HG03565 (cell line): ENCODE data around the gene DPP3.
"Not testable (repeated sequence)": the region's sequence is repeated elsewhere in the genome, so short reads cannot be mapped to it uniquely, and the experiment has no call there.

ENCODE experiments used
- ATAC-seq: cut with Tn5 transposase; IDR thresholded peaks from one replicate; pipeline ENCODE4 v1.9.1; 2021; ENCODE audit warnings: mild to moderate bottlenecking, moderate library complexity; ENCODE audit not compliant: unreplicated experiment

DPP3 gene

DNA sequence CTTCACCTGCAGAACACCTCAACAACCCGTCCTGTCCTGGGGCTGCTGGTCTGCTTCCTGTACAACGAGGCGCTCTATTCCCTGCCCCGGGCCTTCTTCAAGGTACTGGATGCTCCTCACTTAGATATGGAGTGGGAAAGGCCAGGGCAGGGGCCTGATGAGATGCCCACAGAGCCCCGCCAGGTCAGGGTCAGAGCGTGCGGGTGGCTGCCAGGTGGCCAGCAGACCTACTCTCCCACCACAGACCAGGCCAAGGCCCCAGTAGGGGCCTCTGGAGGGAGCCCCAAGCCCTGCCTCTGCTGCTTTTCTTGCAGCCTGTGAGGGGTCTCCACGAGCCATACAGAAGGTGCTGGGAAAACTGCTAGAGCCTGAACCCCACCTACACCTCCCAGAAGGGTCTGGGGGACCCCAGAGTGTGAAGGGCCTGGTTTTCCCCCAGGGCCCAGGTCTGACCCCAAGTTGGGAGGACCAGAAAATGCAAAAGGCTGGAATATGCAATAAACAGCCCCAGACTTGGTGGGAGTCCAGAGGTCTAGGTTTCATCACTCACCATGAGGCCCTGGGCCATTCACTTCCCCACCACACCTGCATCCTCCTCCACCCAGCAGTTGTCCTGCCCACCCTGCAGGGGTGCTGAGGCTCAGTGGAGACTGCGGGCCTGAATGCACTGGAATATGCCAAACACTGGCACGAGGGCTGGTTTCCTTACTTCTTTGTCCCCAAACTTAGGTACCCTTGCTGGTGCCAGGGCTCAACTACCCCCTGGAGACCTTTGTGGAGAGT is 50.9 kb downstream of the DPP3 start:
- no peak for ATAC-seq

DNA sequence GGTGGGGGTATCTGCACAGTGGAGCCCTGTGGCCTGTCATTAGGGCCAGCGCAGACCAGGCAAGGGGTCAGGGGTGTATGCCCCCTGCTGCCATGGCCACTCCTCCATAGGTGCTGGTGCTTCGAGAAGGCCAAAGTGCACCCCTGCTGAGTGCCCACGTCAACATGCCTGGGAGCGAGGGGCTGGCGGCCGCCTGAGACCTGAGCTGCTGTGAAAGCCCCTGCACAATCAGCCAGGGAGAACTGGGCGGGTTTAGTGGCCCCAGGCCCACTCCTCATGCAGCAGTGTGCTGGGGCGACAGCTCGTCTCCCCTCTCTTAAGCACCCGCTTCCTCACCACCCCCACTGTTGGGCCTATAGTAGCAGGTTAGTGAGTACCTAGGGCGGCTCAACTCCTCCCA is 51.6 kb downstream of the DPP3 start:
- ATAC-seq: no peak

DNA sequence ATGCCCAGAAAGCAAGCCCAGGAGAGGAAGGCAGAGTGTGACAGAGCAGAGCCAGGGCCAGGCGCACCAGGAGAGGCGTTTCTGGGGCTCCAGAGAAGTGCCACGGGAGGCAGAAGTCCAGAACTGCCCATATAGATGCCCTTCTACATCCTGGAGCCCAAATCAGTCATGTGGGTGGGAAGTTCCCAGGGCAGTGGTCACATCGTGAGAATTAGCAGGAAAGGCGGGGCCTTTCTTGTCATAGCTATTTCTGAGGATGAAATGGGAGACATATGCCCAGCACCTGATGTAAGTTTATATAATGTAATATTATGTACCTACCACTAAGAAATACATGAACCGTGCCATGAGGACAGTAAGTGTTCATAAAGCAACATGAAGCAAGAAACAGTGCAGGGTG is 52.5 kb downstream of the DPP3 start:
- no peak for ATAC-seq

DNA sequence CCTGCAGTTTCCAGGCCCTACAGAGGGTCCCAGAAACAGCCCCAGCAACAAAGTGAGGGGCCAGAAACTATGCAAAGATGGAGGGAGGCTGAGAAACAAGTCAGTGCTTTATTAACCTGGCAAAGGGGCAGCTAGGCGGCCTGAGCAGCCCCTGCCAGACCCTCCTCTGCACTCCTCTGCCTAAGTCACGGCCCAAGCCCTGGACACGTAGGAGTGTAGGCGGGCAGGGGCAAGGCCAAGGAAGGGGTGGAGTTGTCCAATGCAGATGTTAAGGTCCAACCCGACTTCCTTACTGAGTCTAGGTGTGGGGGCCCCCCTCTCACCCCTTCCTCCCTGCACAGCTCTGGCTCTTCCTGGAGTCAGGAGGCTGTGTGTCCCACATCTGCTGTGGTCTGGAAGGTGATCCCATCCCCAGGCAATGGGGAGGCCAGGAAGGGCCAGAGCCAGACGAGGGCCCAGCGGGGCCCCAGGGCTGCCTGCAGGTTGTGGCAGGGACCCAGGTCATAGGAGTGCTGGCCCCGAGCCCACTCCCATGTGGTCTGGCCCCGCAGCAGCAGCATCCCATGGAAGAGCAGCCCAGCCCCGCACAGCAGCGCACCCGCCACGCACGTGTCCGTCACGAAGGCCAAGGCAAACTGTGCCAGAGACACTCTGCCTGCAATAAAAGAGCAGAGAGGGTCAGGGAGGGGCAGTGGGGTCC is 59.1 kb downstream of the DPP3 start:
- no peak for ATAC-seq

DNA sequence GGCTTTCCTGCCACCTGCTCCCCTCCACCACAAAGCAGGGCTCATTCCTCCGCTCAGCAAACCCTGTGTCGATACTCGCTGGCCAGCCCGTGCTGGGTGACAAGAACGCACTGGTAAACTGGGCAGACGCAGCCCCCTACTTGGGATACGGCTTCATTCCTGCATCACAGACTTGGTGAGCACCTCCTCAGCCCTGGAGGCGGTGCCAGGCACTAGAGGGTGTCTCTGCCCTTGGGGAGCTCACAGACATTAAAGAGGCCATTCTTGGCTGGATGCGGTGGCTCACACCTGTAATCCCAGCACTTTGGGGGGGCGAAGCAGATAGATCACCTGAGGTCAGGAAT is 59.6 kb downstream of the DPP3 start:
- ATAC-seq: no peak

DNA sequence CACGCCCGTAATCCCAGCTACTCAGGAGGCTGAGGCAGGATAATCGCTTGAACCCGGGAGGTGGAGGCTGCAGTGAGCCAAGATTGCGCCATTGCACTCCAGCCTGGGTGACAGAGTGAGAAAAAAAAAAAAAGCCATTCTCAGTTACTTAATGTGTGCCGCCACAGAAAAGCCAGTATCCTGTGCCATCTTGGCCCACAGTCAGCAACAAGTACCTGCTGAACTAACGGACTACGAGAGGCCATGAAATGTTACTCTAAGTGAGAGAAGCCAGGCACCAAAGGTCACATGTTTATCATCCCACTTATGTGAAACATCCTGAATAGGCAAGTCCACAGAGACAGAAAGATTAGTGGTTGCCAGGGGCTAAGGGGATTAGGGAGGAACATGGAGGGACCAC is 60.4 kb downstream of the DPP3 start:
- ATAC-seq: not testable (repeated sequence)

DNA sequence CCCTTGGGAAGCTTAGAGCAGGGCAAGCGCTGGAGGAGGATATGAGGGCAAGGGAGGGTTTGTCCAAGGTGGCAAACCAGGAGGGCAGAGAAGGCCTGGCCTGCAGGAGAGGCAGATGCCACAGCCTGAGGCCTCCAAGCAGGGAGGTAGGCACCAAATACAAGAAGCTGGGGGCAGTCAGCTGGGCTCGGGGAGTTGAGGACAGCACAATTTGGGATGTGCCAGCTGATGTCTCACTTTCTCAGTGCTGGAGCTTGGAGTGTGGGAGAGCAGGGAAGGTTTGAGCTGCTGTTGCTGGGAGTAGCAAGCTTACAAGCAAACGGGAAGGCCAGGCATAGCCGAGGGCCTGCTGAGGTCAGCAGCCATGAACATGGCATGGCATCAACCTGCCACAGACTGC is 61.7 kb downstream of the DPP3 start:
- no peak for ATAC-seq

DNA sequence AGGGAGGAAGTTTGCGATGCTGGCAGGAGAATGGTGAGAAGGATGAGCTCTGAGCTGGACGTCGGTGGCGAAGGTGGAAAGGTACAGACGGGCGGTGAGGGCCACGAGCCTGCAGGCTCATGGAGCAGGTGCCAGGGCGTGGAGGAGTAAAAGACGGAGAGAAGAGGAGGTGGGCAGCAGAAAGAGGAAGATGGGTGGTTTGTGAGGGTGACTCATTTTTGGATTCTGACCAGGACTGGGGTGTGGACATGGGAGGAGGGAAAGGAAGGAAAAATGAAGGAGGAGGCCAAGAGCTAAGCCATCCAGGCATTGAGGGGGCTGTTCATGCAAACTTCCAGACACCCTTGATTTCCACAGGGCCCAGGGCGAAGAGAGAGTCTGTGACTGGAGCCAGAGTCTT is 62.1 kb downstream of the DPP3 start:
- no peak for ATAC-seq

DNA sequence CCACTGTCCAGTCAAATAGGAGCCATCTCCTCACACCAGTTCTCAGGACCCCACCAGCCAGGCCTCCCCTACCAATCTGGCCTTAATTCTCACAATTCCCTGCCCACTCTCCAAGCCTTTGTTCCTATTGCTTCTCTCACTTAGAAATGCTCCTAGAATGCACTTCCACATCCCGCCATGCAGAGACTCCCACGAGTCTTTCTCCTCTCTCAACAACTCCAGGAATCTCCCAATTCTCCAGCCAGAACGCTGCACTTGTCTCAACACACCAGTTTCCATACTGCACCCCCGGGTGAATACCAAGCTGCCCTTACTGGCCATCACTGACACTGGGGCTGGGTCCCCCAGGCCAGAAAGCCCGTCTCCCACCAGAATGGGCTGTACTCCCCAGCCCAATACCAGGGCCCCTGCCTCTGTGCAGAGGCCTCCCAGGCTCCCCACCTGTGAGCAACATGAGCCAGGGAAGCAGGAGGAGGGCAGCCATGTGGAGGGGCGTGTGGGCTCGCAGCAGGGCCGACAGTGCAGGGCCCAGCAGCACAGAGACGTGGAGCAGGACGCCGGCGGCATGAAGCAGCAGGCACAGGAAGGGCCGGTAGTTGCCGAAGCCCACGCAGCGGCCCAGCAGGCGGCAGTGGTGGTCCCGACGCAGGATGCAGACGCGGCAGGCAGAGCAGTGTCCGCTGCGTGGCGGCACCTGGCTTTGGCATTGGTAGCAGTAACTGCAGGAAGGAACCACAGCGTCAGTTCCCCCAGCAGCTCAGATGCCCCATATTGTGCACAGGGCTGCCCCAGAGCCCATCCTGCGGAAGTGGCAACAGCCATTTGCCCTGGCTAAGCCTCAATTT is 63.3 kb downstream of the DPP3 start:
- no peak for ATAC-seq

DNA sequence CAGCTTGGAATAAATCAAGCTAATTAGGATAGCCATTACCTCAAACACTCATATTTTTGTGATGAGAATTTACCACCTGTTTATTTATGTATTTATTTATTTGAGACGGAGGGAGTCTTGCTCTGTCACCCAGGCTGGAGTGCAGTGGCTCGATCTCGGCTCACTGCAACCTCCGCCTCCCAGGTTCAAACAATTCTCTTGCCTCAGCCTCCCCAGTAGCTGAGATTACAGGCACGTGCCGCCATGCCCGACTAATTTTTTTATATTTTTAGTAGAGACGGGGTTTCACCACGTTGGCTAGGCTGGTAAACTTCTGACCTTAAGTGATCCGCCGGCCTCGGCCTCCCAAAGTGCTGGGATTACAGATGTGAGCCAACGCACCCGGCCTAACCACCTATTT is 64.7 kb downstream of the DPP3 start:
- not testable (repeated sequence) for ATAC-seq

DNA sequence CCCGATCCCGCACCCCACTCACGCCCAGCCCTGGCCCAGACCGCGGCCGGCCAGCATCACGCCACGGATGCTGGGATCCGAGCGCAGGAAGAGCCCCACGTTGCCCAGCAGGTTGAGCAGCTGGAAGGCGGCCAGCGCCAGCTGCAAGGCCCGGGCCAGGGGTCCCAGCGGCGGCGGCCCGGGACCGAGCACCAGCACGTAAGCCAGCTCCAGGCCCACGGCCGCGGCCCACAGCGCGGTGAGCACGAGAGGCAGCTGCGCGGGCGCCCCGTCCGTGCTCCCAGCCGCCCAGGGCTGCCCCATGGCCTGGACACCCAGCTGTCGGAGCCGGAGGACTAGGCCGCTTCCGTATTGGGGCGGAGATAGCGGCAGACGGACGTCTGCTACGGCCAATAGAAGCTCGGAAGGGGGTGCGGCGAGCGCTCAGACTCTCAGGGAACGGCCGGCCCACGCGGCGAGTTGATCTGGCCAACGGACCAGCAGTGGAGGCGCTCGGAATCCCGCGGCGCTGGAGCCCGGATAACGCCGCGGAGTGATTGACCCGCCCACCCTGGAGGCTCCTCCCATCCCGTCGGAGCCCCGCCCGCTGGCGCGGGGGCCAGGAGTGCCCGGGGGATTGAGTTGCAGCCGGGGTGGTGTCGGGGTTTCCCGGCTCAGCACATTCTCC is 65.6 kb downstream of the DPP3 start, which contains the start of gene ZDHHC24:
Gene ZDHHC24 (minus strand): TSS at position 348 of the 667 bp plus-strand sequence. CDS start 45 bp downstream, at position 303.
- peak; percentile 67 for ATAC-seq

DNA sequence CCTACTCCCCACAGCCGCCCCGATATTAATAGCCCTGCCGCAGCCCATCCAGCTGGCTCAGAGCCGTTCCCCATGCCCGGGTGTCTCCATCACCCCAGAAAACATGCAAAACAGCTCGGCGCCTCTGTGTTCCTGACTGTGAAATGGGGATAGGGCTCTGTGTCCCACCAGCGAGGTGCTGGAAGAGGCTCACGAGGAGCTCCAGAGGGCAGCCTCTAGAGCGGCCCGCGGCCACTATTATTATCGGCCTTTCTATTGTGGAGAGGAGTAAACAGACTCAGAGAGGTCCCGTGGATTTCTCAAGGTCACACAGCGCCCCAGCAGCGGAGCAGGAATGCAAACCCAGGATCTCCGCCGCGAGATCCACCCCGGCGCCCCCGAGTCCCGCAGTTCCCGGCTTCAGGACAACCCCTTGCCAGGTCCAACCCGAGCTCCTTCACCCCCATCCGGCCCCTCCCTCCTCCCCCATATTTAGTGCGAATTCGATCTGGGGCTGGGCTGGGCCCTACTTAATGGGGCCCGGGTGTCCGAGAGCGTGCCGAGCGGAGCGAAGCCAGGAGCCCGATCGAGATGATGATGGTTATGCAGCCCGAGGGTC is 66.2 kb downstream of the DPP3 start, which contains the start of gene ACTN3:
Gene ACTN3 (plus strand): TSS at position 536 of the 598 bp plus-strand sequence. CDS start 35 bp downstream, at position 571.
- peak; percentile 3 for ATAC-seq

DNA sequence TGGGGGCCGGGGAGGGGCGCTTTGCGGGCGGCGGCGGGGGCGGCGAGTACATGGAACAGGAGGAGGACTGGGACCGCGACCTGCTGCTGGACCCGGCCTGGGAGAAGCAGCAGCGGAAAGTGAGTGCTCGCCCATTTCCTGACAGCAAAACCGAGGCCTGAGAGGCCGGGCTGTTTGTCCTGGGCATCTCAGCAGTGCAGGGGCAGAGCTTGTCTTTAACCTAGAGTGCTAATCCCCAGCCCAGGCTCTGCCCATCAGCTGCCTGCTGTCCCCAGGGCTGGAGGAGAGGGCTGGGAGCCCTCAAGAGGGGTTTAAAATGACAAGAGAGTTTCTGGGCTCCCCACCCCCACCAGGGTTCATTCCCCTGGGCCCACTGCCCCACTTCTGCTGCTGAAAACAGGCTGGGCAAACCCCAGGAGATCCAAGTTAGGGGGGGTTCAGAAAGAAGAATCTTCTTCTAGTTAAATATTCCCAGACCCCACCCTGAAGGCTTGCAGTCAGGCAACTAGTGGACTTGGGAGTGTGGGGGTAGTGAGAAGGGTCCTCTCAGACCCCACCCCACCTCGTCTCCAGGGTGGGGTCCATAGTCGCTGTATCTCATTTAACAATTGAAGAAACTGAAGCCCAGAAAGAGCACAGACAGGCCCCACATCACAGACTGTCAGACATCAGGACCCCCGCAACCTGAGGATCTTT is 66.9 kb downstream of the DPP3 start:
- no peak for ATAC-seq

DNA sequence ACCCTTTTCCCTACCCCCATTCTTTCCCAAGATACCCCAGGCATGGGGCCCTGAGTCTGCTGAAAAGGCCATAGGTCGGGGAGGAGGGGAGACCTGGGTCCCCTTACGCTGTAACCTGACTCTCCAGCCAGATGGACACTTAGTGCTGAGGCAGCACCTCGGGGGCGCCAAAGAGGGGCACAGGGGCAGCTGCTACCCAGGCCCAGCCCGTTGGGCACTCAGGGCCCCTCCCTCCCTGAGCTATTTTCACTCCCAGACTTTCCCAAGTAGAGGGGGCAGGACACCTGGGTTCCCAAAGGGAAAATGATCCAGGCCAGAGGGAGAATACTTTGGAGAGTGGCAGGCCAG is 67.4 kb downstream of the DPP3 start:
- ATAC-seq: no peak

DNA sequence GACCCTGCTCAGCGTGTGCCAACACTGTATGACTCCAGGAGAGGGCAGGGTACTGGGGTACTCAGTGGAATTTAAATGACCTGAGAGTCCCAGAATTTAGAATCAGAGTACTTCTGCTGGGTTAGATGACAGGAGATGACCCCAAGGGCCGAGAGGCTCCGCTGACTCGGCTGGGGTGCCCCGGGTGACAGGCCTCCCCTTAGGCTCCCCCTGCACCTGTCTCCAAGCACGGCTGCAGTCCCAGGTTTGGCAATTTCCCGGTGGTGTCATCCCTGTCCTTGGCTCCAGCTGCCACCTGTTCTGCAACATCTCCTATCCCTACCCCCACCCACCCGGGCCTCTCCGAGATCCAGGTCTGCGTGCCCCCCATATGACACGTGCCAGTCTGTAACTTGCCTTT is 67.8 kb downstream of the DPP3 start:
- no peak for ATAC-seq

DNA sequence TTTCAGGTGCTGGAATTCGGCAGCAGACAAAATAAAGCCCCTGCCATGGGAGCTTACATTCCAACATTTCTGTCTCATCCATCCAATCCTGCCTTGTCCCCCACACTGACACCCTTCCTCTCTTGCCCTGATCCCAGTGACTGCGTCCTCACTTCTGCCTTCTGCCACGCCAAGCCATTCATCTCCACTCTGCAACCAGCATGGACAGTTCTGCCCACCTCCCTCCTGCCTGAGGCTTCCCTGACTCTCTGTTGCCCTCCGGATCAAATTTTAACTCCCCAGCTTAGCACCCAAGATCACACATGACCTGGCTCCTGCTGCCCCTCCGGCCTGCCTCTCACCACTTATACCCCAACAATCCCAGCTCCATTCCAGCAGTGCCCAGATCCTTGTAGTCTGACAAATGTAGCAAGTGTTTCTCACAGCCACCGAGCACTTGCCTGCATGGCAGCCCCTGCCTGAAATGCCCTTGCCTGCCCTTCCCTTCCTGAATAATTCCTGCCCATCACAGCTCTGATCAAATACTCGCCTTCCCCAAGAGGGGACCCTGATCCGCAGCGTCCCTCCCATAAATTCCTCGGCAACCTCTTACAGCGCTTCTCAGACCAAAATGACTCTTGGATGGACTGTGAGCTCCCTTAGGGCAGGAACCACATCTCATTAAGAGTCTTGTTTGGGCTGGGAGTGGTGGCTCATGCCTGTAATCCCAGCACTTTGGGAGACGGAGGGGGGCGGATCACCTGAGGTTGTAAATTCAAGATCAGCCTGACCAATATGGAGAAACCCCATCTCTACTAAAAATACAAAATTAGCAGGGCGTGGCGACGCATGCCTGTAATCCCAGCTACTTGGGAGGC is 68.8 kb downstream of the DPP3 start:
- no peak for ATAC-seq

DNA sequence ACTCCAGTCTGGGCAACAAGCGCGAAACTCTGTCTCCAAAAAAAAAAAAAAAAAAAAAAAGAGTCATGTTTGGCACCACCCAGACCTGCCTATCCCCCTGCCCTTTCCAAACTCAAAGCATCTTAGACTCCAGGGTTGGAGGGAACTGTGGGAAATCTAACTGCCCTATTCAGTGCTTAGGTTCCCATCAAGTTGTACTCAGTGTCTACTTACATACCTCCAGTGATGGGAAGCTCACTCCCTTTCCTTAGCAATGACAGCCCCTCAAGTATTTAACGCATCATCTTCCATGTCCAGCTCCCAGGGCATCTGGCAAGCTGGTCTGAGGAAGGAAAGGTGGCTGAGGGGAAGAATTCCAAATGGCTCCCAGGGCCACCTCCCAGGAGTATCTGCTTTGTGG is 69.5 kb downstream of the DPP3 start:
- ATAC-seq: no peak

DNA sequence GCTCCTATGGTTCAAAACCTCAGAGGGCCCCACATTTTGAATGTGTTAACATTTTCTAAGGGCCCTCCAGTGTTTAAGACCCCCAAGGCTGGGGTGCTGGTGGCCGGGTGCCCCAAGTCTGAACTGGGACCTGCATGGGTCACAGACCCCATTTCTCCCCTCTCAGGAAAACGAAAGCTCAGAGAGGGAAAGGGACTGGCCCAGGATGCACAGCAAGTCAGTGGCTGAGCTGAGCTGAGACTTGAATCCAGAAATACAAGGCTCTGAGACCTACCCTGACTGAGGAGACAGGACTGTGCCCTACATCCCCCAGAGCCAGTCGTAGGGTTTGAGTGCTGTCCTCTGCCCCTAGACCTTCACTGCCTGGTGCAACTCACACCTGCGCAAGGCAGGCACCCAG is 70.7 kb downstream of the DPP3 start:
- ATAC-seq: no peak

DNA sequence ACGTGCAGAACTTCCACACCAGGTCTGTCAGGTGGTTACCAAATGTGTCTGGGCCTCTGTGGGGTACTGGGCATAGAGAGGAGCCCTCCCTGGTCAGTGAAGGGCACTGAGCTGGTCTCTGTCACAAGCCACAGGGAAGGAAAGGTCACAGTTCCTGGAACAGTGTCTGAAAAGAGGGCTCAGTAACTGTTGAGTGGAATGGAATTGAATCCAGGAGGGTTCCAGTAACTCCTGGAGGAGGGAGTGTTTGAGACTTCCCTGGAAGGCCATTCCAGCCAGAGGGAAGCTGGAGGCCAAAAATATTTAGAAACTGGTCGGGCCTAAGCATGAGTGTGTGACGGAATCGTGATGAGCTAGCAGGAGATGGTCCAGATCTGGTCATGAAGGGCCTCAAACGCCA is 74.4 kb downstream of the DPP3 start:
- no peak for ATAC-seq
